Measurements from ENCODE around the gene LAIR1. TPM values are rescaled to one million over a fixed set of nuclear protein-coding genes. Genes with fewer than 3 reads are reported as not detected.
"Not testable (repeated sequence)": the region's sequence is repeated elsewhere in the genome, so short reads cannot be mapped to it uniquely, and the experiment has no call there.

LAIR1 gene, protein sequence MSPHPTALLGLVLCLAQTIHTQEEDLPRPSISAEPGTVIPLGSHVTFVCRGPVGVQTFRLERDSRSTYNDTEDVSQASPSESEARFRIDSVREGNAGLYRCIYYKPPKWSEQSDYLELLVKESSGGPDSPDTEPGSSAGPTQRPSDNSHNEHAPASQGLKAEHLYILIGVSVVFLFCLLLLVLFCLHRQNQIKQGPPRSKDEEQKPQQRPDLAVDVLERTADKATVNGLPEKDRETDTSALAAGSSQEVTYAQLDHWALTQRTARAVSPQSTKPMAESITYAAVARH
- polyA plus RNA-seq (ENCODE audit: insufficient read length in 4 of 4): 10 to 100 TPM in 1 of 4 donors, 1 to 10 TPM in 3; 3.2 to 10.6 (median 5.1) TPM

DNA sequence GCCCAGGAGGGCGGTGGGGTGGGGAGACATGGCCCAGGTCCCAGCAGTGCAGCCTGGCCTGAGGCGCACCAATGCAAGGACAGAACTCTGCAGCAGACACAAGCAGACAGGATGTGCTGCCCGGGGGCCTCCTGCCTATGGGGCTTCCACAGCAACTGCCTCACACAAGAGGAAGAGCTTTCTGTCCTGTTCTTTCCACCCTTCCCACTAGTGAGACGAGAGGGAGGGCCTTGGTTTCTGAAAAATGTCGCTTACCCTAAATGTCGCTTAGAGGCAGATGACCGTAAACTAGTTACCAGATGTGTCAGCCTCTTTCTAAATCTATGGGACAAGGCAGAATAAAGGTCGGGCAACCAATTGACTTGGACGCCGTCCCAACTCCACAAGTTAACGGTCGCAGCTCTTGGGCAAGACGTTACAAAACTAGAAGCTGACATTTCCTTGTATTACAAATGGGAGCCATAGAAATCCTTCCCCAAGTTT is at the start of gene LAIR1:
Gene LAIR1, minus strand, starts transcription at position 157 of the 483 bp plus-strand sequence. Its CDS starts 127 bp downstream, at position 30.
- no peak for DNase-seq (ENCODE audit: low read depth in 4 of 4, low spot score in 3 of 4)

DNA sequence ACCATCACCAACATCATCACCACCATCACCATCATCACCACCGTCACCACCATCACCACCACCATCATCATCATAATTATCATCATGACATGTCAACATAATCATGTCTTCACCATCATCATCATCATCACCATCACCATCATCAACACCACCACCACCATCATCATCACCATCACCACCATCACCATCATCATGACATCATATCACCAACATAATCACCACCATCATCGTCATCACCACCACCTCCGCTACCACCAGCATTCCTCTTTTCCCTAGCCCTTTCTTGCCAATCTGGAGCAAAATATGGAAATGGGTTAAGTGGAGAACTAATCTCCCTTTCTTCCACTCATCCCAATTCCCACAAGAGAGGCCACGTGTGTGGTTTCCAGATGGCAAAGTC is 49.4 kb upstream of the LAIR1 start:
- no peak for DNase-seq (ENCODE audit: low read depth in 4 of 4, low spot score in 3 of 4)

DNA sequence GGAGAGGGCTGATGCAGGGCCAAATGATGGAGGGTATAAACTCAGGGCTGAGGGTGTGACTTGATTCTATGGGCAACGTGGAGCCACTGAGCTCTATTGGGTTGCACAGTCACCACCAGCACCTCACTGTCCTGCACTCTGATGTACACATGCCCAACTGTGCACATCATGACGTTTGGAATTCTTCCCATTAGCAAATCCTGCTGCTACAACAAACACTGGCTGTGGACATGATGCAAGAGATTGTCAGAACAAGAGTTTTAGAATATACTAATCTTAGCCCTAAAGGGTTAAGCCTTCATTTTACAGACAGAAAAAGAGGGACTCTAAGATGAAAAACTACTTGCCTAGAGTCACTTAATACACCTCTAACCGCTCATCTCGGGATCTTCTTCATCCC is 48.1 kb upstream of the LAIR1 start:
- no peak for DNase-seq (ENCODE audit: low read depth in 4 of 4, low spot score in 3 of 4)

DNA sequence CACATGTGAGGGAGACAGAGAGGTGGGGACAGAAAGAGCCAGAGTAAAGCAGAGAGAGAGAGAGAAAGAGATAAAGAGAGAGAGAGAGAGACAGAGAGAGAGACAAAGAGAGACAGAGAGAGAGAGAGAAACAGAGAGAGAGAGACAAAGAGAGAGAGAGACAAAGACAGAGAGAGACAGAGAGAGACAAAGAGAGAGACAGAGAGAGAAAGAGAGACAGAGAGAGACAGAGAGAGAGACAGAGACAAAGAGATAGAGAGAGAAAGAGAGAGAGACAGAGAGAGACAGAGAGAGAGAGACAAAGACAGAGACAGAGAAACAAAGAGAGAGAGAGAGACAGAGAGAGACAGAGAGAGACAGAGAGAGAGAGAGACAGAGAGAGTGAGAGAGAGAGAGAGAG is 46.3 kb upstream of the LAIR1 start:
- no peak for DNase-seq (ENCODE audit: low read depth in 4 of 4, low spot score in 3 of 4)

DNA sequence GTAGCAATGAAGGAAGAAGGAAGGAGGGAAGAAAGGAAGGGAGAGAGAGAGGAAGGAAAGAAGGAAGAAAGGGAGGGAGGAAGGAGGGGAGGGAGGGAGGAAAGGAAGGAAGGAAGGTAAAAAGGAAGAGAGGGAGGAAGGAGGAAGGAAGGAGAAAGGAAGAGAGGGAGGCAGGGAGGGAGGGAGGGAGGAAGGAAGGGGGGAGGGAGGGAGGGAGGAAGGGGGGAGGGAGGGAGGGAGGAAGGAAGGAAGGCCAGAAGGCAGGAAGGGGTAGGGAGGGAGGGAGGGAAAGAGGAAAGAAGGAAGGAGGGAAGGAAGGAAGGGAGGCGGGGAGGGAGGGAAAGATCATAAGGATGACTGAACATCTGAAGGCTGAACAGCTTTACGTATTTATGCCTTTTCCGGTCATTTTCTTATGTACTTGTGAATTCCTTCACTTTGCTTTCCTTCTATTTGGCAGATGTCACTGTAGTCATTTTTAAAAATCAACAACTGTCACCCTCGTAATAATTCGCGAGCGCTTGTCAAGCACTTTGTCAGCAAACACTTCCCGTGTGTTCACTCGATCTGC is 43.8 kb upstream of the LAIR1 start:
- no peak for DNase-seq (ENCODE audit: low read depth in 4 of 4, low spot score in 3 of 4)

DNA sequence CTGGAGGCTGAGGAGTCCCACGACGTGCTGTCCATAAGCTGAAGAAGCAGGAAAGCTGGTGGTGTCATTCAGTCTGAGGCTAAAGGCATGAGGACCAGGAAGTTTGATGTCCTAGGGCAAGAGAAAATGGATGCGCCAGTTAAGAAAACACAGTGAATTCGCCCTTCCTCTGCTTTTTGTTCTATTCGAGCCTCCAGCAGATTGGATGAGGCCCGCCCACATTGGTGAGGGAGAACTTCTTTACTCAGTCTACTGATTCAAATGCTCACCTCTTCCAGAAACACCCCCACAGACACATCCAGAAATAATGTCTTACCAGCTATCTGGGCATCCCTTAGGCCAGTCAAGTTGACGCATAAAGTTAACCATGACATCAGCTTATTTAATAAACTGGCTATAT is 43.0 kb upstream of the LAIR1 start:
- no peak for DNase-seq (ENCODE audit: low read depth in 4 of 4, low spot score in 3 of 4)

DNA sequence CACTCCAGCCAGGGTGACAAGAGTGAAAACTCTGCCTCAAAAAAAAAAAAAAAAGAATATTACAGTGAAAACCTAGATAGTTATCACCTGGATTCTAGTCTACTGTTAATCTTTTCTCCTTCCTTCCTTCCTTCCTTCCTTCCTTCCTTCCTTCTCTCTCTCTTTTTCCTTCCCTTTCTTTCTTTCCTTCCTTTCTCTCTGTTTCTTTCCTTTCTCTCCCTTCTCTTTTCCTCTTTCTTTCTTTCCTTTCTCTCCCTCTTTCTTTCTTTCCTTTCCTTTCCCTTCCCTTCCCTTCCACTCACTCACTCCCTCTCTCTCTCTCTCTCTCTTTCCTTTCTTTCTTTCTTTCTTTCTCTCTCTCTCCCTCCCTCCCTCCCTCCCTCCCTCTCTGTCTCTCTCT is 40.9 kb upstream of the LAIR1 start:
- no peak for DNase-seq (ENCODE audit: low read depth in 4 of 4, low spot score in 3 of 4)

DNA sequence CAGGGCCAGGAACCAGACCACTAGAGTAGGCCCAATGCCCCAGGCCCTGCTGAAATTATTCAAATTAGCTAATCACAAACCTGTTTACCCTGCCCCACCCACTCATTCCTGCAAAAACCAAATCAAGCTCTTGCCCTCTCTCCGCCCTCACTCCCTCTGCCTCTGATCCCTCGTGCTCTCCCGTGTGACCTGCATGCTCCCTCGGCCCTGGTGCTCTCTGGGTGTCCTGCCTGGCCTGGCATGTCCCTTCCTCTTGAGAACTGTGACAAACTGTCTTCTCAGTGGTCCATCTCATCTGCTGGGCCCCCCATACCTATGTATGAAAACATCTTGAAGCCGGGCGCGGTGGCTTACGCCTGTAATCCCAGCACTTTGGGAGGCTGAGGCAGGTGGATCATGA is 38.3 kb upstream of the LAIR1 start:
- DNase-seq (ENCODE audit: low read depth in 4 of 4, low spot score in 3 of 4): no peak

DNA sequence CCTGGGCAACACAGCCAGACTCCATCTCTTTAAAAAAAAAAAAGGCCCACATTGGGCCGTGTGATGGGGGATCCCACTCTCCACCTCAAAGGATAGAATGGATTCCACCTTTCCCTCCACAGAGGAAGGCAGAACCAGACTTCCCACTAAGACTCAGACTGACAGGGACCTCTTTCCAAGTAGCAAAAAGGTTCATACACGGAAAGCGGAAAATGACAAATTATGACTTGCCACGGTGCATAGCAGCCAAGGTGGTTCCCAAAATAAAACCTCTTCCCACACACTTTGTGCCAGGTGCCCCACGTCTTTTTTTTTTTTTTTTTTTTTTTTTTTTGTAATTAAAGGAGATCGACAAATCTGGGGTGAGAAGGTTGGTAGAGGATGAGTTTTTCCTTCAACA is 36.2 kb upstream of the LAIR1 start:
- DNase-seq (ENCODE audit: low read depth in 4 of 4, low spot score in 3 of 4): no peak

DNA sequence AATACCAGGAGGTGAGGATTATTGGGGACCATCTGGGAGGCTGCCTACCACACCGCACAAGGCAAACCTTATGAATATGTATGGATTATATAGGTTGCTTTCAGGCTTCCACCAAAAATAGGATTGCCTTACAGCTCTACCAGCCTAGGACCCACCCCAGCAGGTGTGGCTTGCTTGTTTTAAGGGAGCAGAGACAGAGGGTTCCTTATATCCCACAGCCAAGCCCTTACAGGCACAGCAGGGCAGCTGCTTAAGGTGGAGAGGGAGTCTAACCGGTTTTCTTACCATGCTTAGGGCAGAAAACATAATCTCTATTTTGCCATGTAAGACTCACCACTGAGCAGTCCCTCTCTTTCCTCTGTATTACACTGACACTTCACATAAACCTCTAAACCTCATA is 34.5 kb upstream of the LAIR1 start:
- no peak for DNase-seq (ENCODE audit: low read depth in 4 of 4, low spot score in 3 of 4)

DNA sequence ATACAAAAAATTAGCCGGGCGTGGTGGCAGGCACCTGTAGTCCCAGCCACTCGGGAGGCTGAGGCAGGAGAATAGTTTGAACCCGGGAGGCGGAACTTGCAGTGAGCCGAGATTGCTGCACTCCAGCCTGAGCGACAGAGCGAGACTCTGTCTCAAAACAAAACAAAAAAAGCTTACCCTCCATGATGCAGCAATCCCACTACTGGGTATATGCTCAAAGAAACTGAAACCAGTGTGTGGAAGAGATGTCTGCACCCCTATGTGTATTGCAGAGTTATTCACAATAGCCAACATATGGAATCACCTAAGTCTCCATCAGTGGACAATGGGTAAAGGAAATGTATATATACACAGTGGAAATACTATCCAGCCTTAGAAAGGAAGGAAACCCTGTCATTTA is 31.0 kb upstream of the LAIR1 start:
- DNase-seq (ENCODE audit: low read depth in 4 of 4, low spot score in 3 of 4): no peak

DNA sequence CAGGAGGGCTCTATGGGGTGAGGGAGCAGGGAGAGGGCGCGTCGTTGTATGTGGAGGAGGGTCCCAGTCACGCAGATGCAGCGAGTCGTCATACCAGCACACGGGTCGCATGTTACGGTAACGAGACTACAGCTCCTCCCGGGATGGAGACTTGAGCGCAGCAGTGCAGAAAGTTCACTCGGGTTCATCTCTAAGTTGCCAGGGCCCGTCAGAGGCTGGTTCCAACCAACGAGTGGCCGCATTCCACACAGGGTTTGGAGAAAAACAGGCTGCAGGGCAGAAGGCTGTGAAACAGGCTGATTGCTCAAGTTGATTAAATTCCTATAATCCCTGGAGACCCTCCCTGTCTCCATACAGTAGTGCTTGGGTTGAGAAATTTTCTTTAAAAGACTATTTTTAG is 28.6 kb upstream of the LAIR1 start:
- no peak for DNase-seq (ENCODE audit: low read depth in 4 of 4, low spot score in 3 of 4)

DNA sequence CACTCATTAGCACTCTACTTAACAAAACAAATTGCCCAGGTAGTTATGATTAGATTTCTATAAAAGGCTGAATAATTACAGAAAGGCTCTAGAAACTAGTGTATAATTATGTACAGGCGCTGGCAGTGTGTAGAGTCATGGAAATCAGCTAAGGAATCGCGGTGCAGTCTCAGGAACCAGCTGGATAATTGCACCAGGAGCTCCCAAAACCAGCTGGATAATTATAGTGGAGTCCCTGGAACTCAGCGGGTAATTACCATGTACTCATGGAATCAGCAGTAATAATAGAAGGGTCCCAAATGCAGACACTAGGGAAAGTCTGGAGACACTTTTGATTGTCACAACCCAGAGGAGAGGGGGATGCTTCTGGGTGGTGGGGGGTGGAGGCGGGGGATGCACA is 27.4 kb upstream of the LAIR1 start:
- no peak for DNase-seq (ENCODE audit: low read depth in 4 of 4, low spot score in 3 of 4)

DNA sequence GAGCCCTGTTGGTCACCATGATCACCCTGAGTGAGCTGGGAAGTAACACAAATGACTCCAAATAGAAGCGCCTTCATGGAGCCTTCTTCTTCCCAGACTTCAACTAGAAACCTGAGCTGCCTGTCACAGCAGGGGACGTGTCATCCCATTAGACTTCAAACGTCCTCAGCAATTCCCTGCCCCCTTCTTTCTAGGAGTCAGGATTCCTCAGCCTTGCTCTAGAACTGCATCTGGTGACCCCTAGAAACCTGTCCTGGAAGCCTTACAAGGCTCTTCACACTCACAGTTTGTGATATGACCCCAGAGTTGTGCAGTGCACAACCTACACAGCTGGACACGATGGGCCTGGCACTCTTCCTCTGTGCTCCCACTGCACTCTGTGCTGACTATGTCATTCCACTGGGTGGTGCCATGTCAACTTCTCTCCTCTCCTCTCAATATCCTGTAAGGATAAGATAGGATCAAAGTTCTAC is 26.9 kb upstream of the LAIR1 start:
- DNase-seq (ENCODE audit: low read depth in 4 of 4, low spot score in 3 of 4): no peak

DNA sequence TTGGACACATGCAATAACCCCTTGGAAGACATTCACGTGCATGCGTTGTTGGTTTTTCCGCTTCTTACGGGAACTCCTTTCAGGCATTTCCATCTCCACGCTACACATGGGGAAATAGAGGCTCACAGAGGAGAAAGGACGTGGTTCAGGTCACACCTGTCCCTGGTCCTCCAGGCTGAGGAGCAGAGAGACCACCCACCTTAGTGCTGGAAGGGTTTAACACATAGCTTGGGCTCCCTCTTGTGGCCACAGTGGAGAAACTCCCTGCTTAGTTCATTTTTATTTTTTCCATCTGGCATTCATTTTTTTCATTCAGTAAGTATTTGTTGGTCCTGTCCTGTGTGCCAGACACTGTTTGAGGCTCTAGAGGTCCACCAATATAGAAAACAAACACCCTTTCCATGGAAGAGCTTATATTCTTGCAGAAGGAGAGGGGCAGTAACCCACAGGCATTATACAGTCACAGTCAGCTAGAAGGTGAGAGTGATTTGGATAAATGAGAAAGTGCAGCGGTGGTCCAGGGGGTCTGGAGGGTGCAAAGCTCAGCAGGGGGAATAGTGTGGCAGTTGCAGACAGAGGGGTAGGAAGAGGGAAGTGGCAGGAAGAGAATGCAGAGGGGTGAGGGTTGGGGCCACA is 26.3 kb upstream of the LAIR1 start:
- DNase-seq (ENCODE audit: low read depth in 4 of 4, low spot score in 3 of 4): peak in 3 of 4 donors; percentile 31 to 54 (median 36)

DNA sequence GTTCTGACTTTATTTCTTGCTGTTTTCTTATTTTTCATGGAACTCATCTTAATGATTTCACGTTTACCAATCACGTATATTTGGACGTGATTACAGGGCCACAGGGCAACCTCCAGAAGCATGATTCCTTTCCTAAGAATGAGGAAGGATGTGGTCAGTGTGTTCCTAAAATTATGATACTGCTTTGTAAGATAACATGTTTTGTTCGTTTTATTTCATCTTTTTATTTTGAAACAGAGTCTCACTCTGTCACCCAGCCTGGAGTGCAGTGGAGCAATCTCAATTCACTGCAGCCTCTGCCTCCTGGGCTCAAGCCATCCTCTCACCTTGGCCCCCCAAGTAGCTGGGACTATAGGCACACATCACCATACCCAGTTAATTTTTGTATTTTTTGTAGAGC is 24.8 kb upstream of the LAIR1 start:
- DNase-seq (ENCODE audit: low read depth in 4 of 4, low spot score in 3 of 4): no peak

DNA sequence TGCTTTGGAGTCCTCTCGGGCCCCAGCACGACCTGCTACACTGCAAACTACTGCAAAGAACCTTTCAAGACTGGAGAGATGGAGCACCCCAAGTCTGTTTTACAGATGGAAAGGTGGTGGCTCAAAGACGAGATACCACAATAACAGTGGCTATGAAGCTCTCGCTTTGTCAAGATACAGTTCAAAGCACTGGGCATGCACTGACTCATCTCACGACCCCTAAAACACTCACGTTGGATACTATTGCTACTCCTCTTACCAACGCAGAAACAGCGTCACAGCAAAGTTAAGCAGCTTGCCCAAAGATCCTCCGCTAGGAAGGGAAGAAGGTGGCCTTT is 24.0 kb upstream of the LAIR1 start:
- DNase-seq (ENCODE audit: low read depth in 4 of 4, low spot score in 3 of 4): no peak

DNA sequence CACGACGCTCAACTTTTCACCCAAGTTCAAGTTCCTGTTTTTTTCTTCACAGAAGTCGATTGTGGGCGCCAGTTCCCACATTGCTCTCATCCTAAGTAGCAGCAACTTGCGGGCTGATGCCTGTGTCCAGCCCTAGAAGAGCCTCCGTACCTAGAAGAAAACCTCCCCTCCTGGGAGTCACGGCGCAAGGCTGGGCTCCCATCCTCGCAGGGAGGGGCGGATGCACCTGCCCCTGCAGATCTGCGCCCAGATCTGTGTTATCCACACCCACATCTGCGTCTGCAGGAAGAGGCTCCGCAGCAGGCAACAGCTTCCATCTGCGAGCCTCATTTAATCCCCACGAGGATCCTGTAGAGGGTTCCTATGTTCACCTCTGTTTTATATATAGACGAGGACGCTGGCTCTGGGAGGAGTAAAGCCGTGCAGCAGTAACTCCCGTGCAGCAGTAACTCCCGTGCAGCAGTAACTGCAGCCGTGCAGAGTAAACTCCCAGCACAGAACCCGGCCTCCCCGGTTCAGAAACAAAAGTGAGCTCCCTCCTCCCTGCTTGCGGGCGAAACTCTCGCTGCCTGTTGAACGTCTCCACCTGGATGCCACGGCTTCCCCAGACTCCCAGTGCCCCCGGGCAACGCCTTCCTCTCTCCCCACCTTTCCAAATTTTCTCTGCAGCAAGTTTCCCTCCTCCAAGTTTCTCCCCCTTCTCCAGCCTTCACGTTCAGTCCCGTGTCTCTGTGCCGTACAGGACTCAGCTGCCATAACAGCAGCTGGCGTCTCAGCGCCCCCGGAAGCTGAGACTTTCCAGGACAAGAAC is 23.5 kb upstream of the LAIR1 start:
- DNase-seq (ENCODE audit: low read depth in 4 of 4, low spot score in 3 of 4): no peak

DNA sequence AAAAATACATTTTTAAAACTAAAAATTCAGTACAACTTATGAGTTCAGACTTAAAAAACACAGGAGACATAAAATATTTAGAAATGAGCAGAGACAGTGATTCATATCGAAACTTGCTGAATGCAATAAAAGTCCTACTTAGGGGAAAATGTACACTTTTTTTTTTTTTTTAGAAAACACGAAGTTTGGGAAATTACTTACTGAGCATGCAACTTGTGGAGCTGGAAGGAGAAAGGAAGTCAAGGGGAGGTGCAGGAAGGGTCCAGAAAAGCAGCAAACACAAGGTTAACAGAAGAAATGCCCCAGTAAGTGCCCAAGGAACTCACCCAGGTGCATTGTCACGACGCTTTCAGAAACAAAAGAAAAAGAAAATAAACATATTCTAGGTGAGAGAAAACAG is 18.6 kb upstream of the LAIR1 start:
- DNase-seq (ENCODE audit: low read depth in 4 of 4, low spot score in 3 of 4): no peak

DNA sequence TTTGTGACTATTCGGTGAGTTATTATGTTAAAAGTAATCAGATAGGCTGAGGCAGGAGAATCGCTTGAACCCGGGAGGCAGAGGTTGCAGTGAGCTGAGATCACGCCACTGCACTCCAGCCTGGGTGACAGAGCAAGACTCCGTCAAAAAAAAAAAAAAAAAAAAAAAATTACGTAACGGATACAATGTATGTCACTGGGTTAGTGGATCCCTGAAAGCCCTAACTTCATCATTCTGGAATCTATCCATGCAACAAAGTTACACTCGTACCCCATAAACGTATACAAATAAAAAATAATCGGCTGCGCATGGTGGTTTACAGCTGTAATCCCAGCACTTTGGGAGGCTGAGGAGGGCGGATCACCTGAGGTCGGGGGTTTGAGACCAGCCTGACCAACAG is 17.3 kb upstream of the LAIR1 start:
- DNase-seq (ENCODE audit: low read depth in 4 of 4, low spot score in 3 of 4): not testable (repeated sequence)

DNA sequence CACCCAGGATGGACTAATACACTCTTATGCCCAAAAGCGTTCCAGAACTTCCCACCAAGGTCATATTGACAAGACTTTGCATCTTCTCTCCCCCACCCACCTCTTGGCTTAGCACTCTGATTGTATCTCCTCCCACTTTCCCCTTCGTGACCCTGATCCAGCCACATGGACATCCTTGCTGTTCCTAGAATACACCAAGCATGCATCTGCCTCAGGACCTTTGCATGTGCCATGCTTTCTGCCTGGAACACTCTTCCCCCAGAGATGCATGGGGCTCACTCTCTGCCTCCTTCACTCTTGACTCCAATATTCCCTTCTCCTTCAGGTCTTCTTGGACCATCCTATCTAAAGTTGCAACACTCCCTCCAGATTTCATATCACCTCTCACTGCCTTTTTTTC is 16.2 kb upstream of the LAIR1 start:
- DNase-seq (ENCODE audit: low read depth in 4 of 4, low spot score in 3 of 4): no peak

Data from left renal pelvis (tissue), 4 donors.